IPS-NIHi11 (cell line): ENCODE data around the gene SFXN5.

Experiments
- DNase-seq: peaks from one replicate; pipeline ENCODE4 v3.0.0; 2012; ENCODE audit warnings: mixed read lengths, low spot score

SFXN5 gene

GRCh38 chr2:72973566-72974435, 97.7 kb downstream of the SFXN5 start:
- peak; percentile 93 for DNase-seq

GRCh38 chr2:72973137-72973535, 98.4 kb downstream of the SFXN5 start:
- DNase-seq = no peak

GRCh38 chr2:72972352-72973136, 99.0 kb downstream of the SFXN5 start:
- no peak for DNase-seq

- no peak for DNase-seq
These were observed 100.5 kb downstream of the SFXN5 start for GRCh38 chr2:72971036-72971435.

GRCh38 chr2:72969706-72970105, 101.8 kb downstream of the SFXN5 start:
- no peak for DNase-seq

- DNase-seq = no peak
These were observed 103.2 kb downstream of the SFXN5 start for GRCh38 chr2:72968286-72968685.

- DNase-seq = no peak
These were observed 105.6 kb downstream of the SFXN5 start for GRCh38 chr2:72965770-72966450.

GRCh38 chr2:72965016-72965415, 106.5 kb downstream of the SFXN5 start:
- DNase-seq = no peak

GRCh38 chr2:72964146-72964525, 107.4 kb downstream of the SFXN5 start:
- DNase-seq = no peak

- DNase-seq = peak; percentile 82
These were observed 107.9 kb downstream of the SFXN5 start for GRCh38 chr2:72963423-72964145.

GRCh38 chr2:72962911-72963310, 108.6 kb downstream of the SFXN5 start:
- DNase-seq = no peak

GRCh38 chr2:72961853-72962468, 109.6 kb downstream of the SFXN5 start:
- no peak for DNase-seq

GRCh38 chr2:72961036-72961720, 110.3 kb downstream of the SFXN5 start:
- no peak for DNase-seq

GRCh38 chr2:72959995-72960981, 111.2 kb downstream of the SFXN5 start:
- no peak for DNase-seq

GRCh38 chr2:72959554-72959953, 112.0 kb downstream of the SFXN5 start:
- no peak for DNase-seq

- no peak for DNase-seq
These were observed 112.7 kb downstream of the SFXN5 start for GRCh38 chr2:72958542-72959385.

- no peak for DNase-seq
These were observed 114.6 kb downstream of the SFXN5 start for GRCh38 chr2:72956936-72957335.

- DNase-seq = no peak
These were observed 115.5 kb downstream of the SFXN5 start for GRCh38 chr2:72956050-72956395.
